Measurements from ENCODE around the gene PTCD3. TPM values are rescaled to one million over a fixed set of nuclear protein-coding genes. Genes with fewer than 3 reads are reported as not detected.

PTCD3 gene
- total RNA-seq, 1 experiment from 2014 or later, result 180 TPM

DNA sequence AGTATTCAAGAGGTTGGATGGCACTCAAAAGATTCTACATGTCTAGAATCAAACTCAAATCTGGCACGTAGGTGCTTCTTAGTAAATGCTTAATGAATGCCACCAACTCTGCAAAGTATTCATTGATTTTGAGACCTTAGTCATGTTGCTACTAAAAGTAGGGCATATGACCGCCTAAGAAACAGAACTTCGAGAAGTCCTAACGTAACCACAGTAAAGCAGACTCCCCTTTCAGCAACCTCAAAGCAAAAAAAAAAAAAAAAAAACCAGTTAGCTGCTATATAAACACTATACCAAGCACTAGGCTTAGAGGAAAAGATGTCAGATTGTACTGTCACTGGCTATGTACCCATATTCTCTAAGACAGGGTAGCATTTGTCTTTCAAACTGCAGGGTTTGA lies 33.9 kb downstream of the PTCD3 start:
- Histone ChIP-seq H2BK5ac (ENCODE audit: insufficient read length, low read length) (no peak overlapping the region), H4K20me1 (ENCODE audit: control insufficient read depth, insufficient read depth, insufficient read length) (no peaks in the 10 kb centered on the region), H3T11ph (ENCODE audit: low read length) (no peak overlapping the region), H3K79me2 (ENCODE audit: insufficient read depth, low read length) (no peaks in the 10 kb centered on the region), H3K9me3 (ENCODE audit: control insufficient read depth, low read depth, low read length) (no peaks in the 10 kb centered on the region), H4K8ac (replicated peaks; ENCODE audit: insufficient read length, low read depth, low read length) (no peak overlapping the region), H3K79me1 (ENCODE audit: insufficient read depth, low read depth, low read length, poor library complexity, severe bottlenecking) (no peaks in the 10 kb centered on the region), H3K27me3 (ENCODE audit: insufficient read depth, low read length) (no peaks in the 10 kb centered on the region), H3K23me2 (ENCODE audit: insufficient read length, low read depth, low read length, poor library complexity, severe bottlenecking) (no peaks in the 10 kb centered on the region), H3K4me1 (ENCODE audit: insufficient read depth, low read length) (no peaks in the 10 kb centered on the region), H2BK15ac (ENCODE audit: low read depth, low read length) (no peak overlapping the region), H2AK5ac (ENCODE audit: insufficient read length, low read length) (no peak overlapping the region), H3K4ac (ENCODE audit: low read depth, low read length) (no peak overlapping the region), H3K14ac (ENCODE audit: insufficient read depth, low read length) (no peak overlapping the region), H2BK120ac (ENCODE audit: low read depth, low read length, poor library complexity, severe bottlenecking) (no peak overlapping the region), H3K23ac (ENCODE audit: insufficient read length, low read depth, low read length) (no peak overlapping the region), H3K56ac (ENCODE audit: insufficient read length, low read depth, low read length) (no peak overlapping the region), H3K18ac (ENCODE audit: insufficient read length, low read depth, low read length) (no peak overlapping the region), H4K91ac (ENCODE audit: insufficient read length, low read depth, low read length) (no peak overlapping the region), H2BK12ac (ENCODE audit: insufficient read length, low read depth, low read length) (no peak overlapping the region), H3K27ac (ENCODE audit: insufficient read length, low read depth, low read length) (no peak overlapping the region), H3K4me2 (ENCODE audit: insufficient read depth, insufficient read length, low read length) (no peak overlapping the region), H4K5ac (ENCODE audit: insufficient read length, low read depth, low read length) (no peak overlapping the region), H3K9ac (ENCODE audit: extremely low read depth, insufficient read length, low read length) (no peak overlapping the region), H2BK20ac (ENCODE audit: low read depth, low read length, poor library complexity, severe bottlenecking) (no peak overlapping the region), H2AFZ (ENCODE audit: low read length) (no peak overlapping the region)
- no peak for TF ChIP-seq CTCF (conservative IDR thresholded peaks at IDR 0.05)
- H3K9me3 Mint-ChIP-seq, result no peaks in the 10 kb centered on the region
- no peaks in the 10 kb centered on the region for H3K27me3 Mint-ChIP-seq (ENCODE audit: low read depth)
- peaks cover 44 to 94% (median 65%) of the 10 kb centered on the region in 3 experiments for H3K36me3 Mint-ChIP-seq (ENCODE audit: insufficient read depth in 1 of 3, low read depth in 3 of 3)
- no peak for DNase-seq
- H3K4me3 Mint-ChIP-seq, result no peak overlapping the region
- H3K27ac Mint-ChIP-seq, result no peak overlapping the region
- WGBS (ENCODE audit: extremely low coverage, insufficient read length, low lambda C conversion rate), result no CpG with 5 or more reads among the region's 4 CpGs
- peaks cover 3 to 4% of the 10 kb centered on the region in 2 experiments; a peak in 1 of 4 replicates for H3K4me1 Mint-ChIP-seq

All from H9 (cell line).